ENCODE measurements around the gene LRP1-AS.

LRP1-AS gene

DNA sequence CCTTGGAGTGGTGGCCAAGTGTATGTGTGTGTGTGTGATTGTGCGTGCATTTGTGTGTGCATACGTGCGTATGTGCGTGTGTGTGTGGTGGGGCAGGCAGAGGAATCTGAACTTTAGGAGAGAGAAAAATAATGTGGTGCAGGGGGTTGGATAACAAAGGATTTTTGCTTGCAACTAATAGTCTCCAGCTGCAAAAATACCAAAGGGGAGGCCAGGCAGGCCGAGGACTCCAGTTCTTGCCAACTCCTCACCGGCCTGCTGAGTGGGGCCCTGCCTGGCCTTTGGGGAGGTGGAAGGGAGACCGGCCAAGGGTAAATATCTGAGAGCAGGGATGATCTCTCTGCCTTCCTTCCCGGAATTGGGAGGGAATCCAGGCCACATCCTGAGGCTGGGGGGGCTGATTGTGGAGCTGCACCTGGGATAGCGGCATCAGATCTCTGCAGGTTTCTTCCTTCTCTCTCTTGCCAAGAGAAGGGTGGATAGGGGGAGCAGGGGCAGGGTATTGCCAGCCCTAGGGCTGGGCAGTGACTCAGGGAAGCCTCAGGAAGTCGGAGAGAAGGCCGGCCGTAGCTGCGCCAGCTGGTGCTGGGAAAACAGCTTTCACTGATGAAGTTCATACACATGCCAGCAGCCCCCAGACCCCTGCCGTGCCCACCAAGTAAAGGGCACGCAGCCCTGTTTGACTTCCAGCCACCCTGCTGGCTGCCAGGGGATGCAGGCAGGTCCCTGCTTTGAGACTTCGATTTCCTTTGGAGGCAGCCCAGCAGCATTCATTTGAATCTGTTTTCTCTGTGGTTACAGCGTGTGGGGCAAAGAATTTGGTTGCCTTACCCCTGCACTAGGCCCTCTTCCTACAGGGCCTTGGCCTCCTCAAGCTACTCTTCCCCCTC is 4.6 kb upstream of the LRP1-AS start:
- CTCF ChIA-PET, result no interaction called here
- no peaks in the 10 kb centered on the region for H3K9me3 Mint-ChIP-seq
- peaks cover 1% of the 10 kb centered on the region for H3K4me1 Mint-ChIP-seq
- H3K4me3 Mint-ChIP-seq, result no peak overlapping the region
- no peak for DNase-seq
- H3K27me3 Mint-ChIP-seq, result peaks cover 25% of the 10 kb centered on the region
- H3K27ac Mint-ChIP-seq, result no peak overlapping the region
- H3K36me3 Mint-ChIP-seq, result no peaks in the 10 kb centered on the region

DNA sequence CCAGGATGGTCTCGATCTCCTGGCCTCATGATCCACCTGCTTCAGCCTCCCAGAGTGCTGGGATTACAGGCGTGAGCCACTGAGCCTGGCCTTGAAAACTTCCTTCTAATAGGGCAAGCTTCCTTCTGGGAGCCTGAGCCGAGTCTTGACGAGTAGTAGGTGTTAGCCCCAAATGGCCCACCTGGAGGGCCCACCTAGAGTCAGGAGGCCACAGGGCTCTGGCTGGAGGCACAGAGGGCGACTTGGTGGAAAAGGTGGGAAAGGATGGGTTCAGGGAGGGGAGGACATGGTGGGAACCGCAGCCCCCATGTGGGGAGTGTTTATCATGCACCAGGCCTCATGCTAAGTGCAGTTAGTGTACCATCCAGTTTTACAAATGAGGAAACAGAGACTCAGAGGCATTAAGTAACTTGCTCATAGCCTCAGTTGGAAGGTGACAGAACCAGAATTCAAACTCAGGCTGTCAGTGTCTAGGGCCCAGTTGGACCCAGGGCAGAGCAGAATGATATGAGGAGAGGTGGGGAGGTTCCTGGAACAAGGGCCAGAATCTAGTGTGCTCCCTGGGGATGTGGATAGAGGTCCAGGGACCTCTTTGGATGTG is 3.1 kb upstream of the LRP1-AS start:
- Mint-ChIP-seq H3K4me1 (no peaks in the 10 kb centered on the region), H3K4me3 (no peak overlapping the region), H3K27ac (no peak overlapping the region), H3K9me3 (no peaks in the 10 kb centered on the region), H3K27me3 (peaks cover 16% of the 10 kb centered on the region), H3K36me3 (no peaks in the 10 kb centered on the region)
- DNase-seq, result no peak
- CTCF ChIA-PET, result no interaction called here

DNA sequence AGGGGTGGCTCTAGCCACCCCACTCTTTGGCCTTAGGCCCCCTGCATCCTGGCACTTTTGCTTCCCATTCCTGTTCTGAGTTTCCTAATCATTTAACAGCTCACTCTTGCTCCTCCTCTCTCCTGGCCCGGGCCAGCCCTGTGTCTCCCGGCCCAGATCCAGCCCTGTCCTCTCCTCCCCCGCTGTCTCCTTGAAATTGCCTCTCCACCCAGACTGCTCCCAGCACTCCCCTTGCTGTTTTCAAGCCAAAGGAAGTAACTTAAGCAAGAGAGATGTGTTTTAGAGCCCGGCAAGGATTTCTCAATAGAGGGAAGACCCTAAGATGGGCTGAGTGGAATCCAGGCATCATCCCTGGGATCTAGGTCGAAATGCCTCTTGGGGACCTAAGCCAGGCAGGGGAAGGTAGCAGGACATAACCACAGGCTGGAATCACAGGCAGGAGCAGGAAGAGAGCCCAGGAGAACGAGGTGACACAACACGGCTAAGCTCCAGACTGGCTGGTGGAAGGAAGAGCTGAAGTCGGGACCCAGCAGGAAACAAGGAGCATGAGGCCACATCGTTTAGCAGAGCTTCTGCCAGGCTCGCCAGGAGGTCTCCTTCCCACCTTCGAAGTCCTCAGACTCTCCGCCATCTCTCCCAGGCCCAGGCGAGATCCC is 2.0 kb upstream of the LRP1-AS start:
- H3K4me3 Mint-ChIP-seq, result no peak overlapping the region
- CTCF ChIA-PET, result interaction anchor here (0.9 kb wide), 1 partner anchor 26 kb away, joined by 3 read pairs; no protein-coding TSS in a partner anchor
- H3K27ac Mint-ChIP-seq, result no peak overlapping the region
- no peaks in the 10 kb centered on the region for H3K36me3 Mint-ChIP-seq
- no peaks in the 10 kb centered on the region for H3K9me3 Mint-ChIP-seq
- no peak for DNase-seq
- peaks cover 16% of the 10 kb centered on the region for H3K27me3 Mint-ChIP-seq
- H3K4me1 Mint-ChIP-seq, result no peaks in the 10 kb centered on the region

DNA sequence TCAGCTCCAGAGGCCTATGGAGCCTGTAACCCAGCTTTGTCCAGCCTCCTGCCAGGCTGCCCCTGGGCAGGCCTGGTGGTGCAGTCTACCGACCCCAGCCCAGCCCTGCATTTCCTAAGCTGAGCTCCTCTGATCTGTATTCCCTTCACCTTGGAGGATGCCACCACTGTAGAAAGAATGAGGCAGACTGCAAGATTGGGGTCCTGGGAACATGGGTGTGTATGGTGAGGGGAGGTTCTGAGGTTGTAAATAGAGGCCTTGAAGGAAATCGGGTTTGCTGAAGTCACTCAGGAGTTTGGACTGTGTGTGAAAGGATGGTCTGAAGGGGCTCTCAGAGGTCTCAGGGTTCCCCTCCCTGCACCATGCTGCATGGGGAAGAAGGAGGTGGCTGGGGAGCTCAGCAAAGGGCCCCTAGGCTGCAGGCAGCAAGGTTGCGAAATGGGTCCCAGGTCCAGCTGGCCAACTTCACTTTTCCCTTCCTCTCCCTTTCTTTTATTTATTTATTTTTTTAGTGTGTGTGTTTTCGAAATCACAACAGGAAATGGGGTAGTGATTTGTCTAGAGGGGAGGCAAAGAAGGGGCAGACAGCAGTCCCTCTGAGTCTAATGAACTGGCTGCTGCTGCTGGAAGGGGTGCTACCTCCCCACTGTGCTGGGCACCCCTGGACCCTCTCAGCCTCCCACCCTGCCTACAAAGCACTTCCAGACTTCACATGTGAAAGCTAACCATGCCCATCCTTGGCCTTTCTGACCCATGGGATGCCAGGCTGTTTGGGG is 1.2 kb upstream of the LRP1-AS start:
- H3K27ac Mint-ChIP-seq, result no peak overlapping the region
- CTCF ChIA-PET, result no interaction called here
- H3K27me3 Mint-ChIP-seq, result peaks cover 16% of the 10 kb centered on the region
- no peaks in the 10 kb centered on the region for H3K36me3 Mint-ChIP-seq
- no peaks in the 10 kb centered on the region for H3K9me3 Mint-ChIP-seq
- H3K4me3 Mint-ChIP-seq, result no peak overlapping the region
- DNase-seq, result no peak
- H3K4me1 Mint-ChIP-seq, result no peaks in the 10 kb centered on the region

DNA sequence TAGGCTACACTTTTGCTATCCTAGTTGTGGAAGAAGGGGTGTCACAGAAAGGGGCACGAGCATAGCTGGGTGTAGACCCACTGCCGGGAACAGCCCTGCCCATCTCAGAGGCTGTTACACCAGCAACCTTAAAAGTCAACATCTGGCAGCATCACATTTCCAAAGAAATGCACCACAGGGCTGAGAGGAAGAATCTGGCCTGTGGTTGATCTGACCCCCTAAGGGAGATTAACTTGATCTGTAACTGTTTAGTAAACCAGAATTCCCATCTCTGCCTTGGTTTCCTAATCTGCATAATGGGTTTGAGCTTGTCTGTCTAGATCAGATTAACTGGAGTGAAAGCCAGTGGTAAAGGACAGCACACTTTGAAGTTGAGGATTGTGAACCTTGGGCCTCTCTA is 1.3 kb downstream of the LRP1-AS start:
- Mint-ChIP-seq H3K9me3 (no peaks in the 10 kb centered on the region), H3K4me3 (no peak overlapping the region), H3K27me3 (peaks cover 11% of the 10 kb centered on the region), H3K4me1 (peaks cover 2% of the 10 kb centered on the region), H3K27ac (no peak overlapping the region), H3K36me3 (no peaks in the 10 kb centered on the region)
- CTCF ChIA-PET, result interaction anchor here (1.7 kb wide), 1 partner anchor 27 kb away, joined by 6 read pairs; no protein-coding TSS in a partner anchor
- no peak for DNase-seq

DNA sequence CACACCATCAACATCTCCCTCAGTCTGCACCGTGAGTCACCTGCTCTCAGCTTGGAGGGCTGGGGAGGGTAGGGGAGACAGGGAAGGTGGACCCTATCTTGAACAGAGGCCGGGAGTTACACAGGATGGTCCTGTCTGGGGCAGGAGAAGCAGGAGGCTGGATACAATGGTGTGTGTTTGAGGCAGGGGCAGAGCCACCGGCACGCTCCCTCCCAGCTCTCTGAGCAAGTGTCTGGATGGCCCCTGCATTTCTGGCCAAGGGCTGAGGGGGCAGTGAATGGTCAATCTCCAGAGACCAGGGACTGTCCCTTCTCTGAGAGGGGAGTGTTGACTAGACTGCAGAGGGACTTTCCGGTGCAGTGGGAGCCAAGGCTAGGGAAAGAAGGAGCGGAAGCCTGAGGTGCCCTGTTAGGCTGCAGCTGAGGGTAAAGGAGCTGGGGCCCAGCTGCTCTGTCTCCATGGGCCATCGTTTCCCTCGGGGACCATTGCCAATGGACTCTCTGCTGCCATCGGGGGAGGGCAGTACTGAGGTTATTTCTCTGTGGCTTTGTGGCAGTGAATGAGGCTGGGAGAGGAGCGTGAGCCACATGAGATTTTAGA is 1.9 kb downstream of the LRP1-AS start:
- no peaks in the 10 kb centered on the region for H3K36me3 Mint-ChIP-seq
- H3K4me3 Mint-ChIP-seq, result no peak overlapping the region
- H3K4me1 Mint-ChIP-seq, result peaks cover 2% of the 10 kb centered on the region
- no peak for DNase-seq
- H3K27ac Mint-ChIP-seq, result no peak overlapping the region
- H3K9me3 Mint-ChIP-seq, result no peaks in the 10 kb centered on the region
- CTCF ChIA-PET, result interaction anchor here (1.7 kb wide), 1 partner anchor 28 kb away, joined by 6 read pairs; no protein-coding TSS in a partner anchor
- peaks cover 11% of the 10 kb centered on the region for H3K27me3 Mint-ChIP-seq

DNA sequence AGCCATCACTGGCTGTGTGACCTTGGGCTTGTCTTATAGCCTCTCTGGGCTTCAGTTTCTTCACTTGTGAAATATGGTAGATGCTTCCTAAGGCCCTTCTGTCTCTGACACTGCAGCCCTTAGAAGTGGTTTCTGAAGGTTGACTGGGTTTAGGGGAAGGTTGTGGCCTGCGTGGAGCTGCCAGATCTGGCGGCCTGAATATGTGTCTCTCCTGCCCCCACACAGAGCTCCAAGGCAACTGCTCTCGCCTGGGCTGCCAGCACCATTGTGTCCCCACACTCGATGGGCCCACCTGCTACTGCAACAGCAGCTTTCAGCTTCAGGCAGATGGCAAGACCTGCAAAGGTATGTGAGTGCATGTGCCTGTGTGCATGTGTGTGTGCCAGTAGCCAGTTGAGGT is 4.0 kb downstream of the LRP1-AS start:
- DNase-seq, result no peak
- no peaks in the 10 kb centered on the region for H3K9me3 Mint-ChIP-seq
- peaks cover 2% of the 10 kb centered on the region for H3K4me1 Mint-ChIP-seq
- no peak overlapping the region for H3K4me3 Mint-ChIP-seq
- CTCF ChIA-PET, result no interaction called here
- H3K36me3 Mint-ChIP-seq, result no peaks in the 10 kb centered on the region
- H3K27ac Mint-ChIP-seq, result no peak overlapping the region
- H3K27me3 Mint-ChIP-seq, result peaks cover 8% of the 10 kb centered on the region

DNA sequence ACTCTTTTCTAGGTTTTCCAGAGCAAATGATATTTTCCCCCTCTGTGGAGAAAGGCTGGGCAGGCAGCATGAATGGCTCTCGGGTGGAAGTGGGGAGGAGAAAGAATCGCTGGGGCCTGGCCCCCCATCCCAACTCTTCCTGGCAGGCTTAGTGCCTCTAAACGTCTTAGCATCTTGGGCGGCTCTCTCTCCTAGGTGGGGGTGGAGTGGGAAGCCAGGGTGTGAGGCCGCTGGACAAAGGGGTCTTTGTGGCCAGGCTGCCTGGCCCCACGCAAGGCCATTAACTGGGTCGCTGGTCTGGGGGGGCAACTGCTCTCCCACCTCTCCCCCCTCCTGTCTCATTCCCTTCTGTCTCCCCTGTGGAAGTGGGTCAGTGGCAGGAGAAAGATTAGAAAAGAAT is 4.7 kb downstream of the LRP1-AS start:
- Mint-ChIP-seq H3K9me3 (no peaks in the 10 kb centered on the region), H3K27ac (no peak overlapping the region), H3K27me3 (peaks cover 15% of the 10 kb centered on the region), H3K4me1 (peaks cover 2% of the 10 kb centered on the region), H3K4me3 (no peak overlapping the region), H3K36me3 (no peaks in the 10 kb centered on the region)
- no peak for DNase-seq
- CTCF ChIA-PET, result no interaction called here

DNA sequence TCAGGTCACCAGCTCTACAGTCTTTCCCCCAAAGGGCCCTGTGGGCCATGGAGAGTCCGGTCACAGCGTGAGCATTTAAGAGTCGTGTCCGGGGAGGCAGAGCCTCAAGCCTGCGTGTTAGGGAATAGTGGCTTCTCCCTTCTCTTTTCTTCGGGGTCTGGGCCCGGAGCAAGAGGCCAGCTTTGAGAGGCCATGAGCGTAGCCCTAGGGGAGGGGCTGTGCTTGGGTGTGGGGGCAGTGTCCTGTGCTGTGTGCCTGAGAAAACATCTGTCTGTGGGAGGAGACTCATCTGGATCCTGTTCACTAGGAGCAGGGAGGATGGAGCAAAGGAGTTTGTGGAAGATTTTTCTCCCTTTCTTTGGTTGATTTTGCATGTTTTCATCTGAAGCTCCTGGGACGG is 5.3 kb downstream of the LRP1-AS start:
- DNase-seq, result no peak
- Mint-ChIP-seq H3K27ac (no peak overlapping the region), H3K4me3 (no peak overlapping the region), H3K27me3 (peaks cover 16% of the 10 kb centered on the region), H3K36me3 (no peaks in the 10 kb centered on the region), H3K4me1 (peaks cover 2% of the 10 kb centered on the region), H3K9me3 (no peaks in the 10 kb centered on the region)
- CTCF ChIA-PET, result interaction anchor here (1.0 to 1.2 kb wide), 2 partner anchors 15 to 18 kb away, joined by 3 read pairs; no protein-coding TSS in a partner anchor

DNA sequence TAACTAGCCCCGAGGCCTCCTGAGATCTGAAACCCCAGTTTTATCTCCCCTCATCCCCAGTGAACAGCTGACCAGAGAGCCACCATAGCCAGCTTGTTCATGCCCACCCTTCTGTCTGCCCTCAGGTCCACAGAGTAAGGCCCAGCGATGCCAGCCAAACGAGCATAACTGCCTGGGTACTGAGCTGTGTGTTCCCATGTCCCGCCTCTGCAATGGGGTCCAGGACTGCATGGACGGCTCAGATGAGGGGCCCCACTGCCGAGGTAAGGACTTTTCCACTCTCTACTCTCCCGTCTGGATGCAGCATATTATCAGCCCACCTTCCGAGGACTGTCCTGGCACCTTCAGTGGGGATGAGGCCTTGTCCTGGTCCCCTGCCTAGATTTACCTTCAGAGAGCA is 6.2 kb downstream of the LRP1-AS start:
- CTCF ChIA-PET, result interaction anchor here (1.0 to 1.2 kb wide), 2 partner anchors 14 to 17 kb away, joined by 3 read pairs; no protein-coding TSS in a partner anchor
- Mint-ChIP-seq H3K36me3 (no peaks in the 10 kb centered on the region), H3K4me3 (no peak overlapping the region), H3K27ac (no peak overlapping the region), H3K4me1 (peaks cover 2% of the 10 kb centered on the region), H3K9me3 (no peaks in the 10 kb centered on the region), H3K27me3 (peaks cover 16% of the 10 kb centered on the region)
- no peak for DNase-seq

DNA sequence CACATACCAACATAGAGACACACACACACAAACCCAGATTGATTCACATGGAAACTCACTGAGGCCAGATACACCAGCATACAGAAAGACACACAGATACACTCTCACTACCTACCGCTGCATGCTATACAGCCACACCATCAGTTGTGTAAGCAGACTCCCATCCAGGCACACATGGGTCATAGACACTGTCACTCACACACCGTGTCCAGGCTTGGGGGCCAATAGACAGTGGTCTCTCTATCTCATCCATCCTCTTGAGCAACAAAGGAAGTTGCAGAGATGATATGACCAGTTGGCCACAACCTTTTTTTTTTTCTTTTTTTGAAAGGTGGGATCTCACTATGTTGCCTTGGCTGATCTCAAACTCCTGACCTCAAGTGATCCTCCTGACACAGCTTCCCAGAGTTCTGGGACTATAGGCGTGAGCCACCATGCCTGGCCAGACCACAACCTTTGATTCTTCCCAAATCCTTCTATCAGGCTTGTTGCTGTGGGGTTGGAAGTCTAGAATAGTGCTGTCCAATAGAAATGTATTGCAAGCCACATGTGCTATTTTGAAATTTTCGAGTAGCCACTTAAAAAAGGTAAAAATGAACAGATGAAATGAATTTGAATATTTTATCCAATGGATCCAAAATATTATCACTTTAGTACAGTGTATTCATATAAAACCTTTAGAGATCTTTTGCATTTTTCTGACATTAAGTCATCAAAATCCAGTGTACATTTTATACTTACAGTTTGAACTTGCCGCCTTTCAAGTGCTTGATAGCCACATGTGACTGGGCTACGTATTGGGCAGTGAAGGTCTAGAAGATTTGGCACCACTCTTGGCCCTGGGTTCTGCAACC is 7.4 kb downstream of the LRP1-AS start:
- H3K27me3 Mint-ChIP-seq, result peaks cover 16% of the 10 kb centered on the region
- peaks cover 2% of the 10 kb centered on the region for H3K4me1 Mint-ChIP-seq
- H3K27ac Mint-ChIP-seq, result no peak overlapping the region
- no peak overlapping the region for H3K4me3 Mint-ChIP-seq
- CTCF ChIA-PET, result no interaction called here
- H3K9me3 Mint-ChIP-seq, result no peaks in the 10 kb centered on the region
- H3K36me3 Mint-ChIP-seq, result no peaks in the 10 kb centered on the region
- DNase-seq, result no peak

DNA sequence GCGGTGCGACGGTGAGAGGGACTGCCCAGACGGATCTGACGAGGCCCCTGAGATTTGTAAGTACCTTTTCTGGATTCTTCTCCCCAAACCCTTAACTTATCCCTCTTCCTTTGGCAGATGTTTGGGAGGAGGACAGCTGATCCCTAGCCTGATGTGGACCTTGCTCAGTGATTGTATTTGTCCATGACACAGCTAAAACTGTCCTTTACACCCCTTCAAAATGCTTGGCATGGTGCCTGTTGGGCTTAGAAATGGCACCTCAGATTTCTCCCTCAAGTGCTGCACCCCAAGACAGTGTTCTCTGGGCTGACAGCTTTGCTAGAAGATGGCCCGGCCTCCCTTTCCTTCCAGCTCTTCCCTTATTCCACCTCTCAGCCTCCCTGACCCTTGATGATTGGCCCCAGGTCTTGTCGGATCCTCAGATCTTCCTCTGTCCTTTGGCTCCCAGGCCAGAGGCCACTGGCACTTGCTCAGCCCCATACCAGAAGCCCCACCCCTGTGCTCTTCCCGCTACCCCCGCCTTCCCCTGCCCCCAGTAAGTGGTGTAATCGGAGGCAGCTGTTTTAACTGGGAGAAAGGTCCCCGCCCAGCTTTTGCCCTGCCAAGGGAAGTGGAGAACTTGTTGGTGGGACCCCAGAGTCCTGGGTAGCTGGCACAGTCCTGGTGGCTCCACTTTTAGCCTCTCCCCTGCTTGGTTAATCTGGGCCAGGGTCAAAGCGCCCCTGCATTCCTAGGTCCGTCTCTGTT is 8.7 kb downstream of the LRP1-AS start:
- H3K36me3 Mint-ChIP-seq, result no peaks in the 10 kb centered on the region
- no peak overlapping the region for H3K4me3 Mint-ChIP-seq
- no peak for DNase-seq
- H3K27me3 Mint-ChIP-seq, result peaks cover 23% of the 10 kb centered on the region
- H3K27ac Mint-ChIP-seq, result no peak overlapping the region
- CTCF ChIA-PET, result no interaction called here
- no peaks in the 10 kb centered on the region for H3K9me3 Mint-ChIP-seq
- H3K4me1 Mint-ChIP-seq, result peaks cover 2% of the 10 kb centered on the region
